ENCODE measurements around the gene PDE5A.

PDE5A gene

DNA sequence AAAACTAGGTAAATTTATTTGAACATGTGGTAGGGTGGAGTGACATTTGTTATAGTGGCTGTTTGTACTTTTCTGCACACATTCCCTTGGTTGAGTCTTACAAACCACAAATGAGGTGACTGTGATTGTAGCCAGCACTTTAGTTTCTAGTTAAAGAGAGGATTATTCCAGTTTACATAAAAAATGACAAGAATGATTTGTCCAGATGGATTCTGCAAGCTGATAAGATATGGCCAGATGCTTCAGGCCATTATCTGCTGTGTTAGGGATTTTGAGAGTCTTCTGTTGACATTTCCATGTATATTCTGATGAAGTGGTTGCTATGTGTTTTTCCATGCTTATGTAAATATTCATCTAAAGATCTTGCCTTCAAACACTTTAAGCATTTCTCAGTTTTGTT is 31.0 kb upstream of the PDE5A start:
- Histone ChIP-seq H3K27ac (ENCODE audit: low read length) (no peak overlapping the region), H3K4me1 (ENCODE audit: low read length) (peaks cover 11% of the 10 kb centered on the region), H3K9ac (ENCODE audit: low read length) (no peak overlapping the region), H3K9me2 (replicated peaks; ENCODE audit: insufficient read depth, low read length) (no peaks in the 10 kb centered on the region), H3K9me3 (replicated peaks; ENCODE audit: insufficient read depth, low read length) (no peaks in the 10 kb centered on the region), H4K20me1 (ENCODE audit: insufficient read depth, low read length) (no peaks in the 10 kb centered on the region), H3K79me2 (ENCODE audit: low read length) (no peaks in the 10 kb centered on the region), H3K36me3 (replicated peaks; ENCODE audit: insufficient read depth, low read length) (no peaks in the 10 kb centered on the region), H2AFZ (ENCODE audit: low read length) (no peak overlapping the region), H3K27me3 (replicated peaks; ENCODE audit: insufficient read depth, low read length) (no peaks in the 10 kb centered on the region), H3K4me2 (ENCODE audit: low read depth, low read length) (no peak overlapping the region), H3F3A (ENCODE audit: insufficient read depth, low read length) (peaks cover 14% of the 10 kb centered on the region), H3K4me3 (ENCODE audit: low read length) (no peak overlapping the region)
- no peak for DNase-seq
- no peak for TF ChIP-seq EZH2 (optimal IDR thresholded peaks at IDR 0.05; ENCODE audit: low read depth, low read length)
- TF ChIP-seq, protein P1, sequence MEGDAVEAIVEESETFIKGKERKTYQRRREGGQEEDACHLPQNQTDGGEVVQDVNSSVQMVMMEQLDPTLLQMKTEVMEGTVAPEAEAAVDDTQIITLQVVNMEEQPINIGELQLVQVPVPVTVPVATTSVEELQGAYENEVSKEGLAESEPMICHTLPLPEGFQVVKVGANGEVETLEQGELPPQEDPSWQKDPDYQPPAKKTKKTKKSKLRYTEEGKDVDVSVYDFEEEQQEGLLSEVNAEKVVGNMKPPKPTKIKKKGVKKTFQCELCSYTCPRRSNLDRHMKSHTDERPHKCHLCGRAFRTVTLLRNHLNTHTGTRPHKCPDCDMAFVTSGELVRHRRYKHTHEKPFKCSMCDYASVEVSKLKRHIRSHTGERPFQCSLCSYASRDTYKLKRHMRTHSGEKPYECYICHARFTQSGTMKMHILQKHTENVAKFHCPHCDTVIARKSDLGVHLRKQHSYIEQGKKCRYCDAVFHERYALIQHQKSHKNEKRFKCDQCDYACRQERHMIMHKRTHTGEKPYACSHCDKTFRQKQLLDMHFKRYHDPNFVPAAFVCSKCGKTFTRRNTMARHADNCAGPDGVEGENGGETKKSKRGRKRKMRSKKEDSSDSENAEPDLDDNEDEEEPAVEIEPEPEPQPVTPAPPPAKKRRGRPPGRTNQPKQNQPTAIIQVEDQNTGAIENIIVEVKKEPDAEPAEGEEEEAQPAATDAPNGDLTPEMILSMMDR (IDR thresholded peaks at IDR 0.05; ENCODE audit: low read length), result no peak
- no peak for TF ChIP-seq EZH2phosphoT487 (IDR thresholded peaks at IDR 0.05; ENCODE audit: low read length)

DNA sequence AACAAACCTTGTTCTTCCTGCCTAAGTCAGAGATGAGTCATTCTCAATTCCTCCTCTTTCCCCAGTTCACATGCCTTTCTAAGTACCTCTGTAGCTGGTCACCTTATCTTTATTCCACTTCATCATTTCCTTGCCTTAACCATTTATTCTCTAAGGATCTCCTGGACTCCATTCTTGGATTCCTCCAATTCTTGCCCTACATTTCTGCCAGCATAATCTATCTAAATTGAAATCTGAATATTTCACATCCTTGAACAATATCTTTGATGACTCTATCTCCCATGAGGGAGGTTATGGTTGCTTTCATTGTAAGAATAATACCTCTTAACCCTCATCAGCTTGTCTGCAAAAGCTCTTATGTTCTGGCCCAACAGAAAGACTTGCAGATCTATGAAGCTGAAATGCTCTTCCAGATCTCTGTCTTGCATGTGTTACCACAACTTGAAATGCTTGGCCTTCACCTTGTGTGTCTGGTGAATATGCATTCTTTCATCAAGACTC is 28.6 kb upstream of the PDE5A start:
- H3K79me2 ChIP-seq (ENCODE audit: low read length), result no peaks in the 10 kb centered on the region
- no peak overlapping the region for H3K4me2 ChIP-seq (ENCODE audit: low read depth, low read length)
- H3K36me3 ChIP-seq (replicated peaks; ENCODE audit: insufficient read depth, low read length), result no peaks in the 10 kb centered on the region
- no peak overlapping the region for H2AFZ ChIP-seq (ENCODE audit: low read length)
- H3K9ac ChIP-seq (ENCODE audit: low read length), result no peak overlapping the region
- peaks cover under 1% of the 10 kb centered on the region; the same call in 1 of the 2 replicates for H3K4me1 ChIP-seq (ENCODE audit: low read length)
- TF ChIP-seq EZH2phosphoT487 (IDR thresholded peaks at IDR 0.05; ENCODE audit: low read length) (no peak), EZH2 (optimal IDR thresholded peaks at IDR 0.05; ENCODE audit: low read depth, low read length) (no peak)
- TF ChIP-seq, protein P1 (IDR thresholded peaks at IDR 0.05; ENCODE audit: low read length), result no peak
- H3F3A ChIP-seq (ENCODE audit: insufficient read depth, low read length), result no peaks in the 10 kb centered on the region
- DNase-seq, result no peak
- H4K20me1 ChIP-seq (ENCODE audit: insufficient read depth, low read length), result no peaks in the 10 kb centered on the region
- no peak overlapping the region for H3K27ac ChIP-seq (ENCODE audit: low read length)
- H3K9me3 ChIP-seq (replicated peaks; ENCODE audit: insufficient read depth, low read length), result no peaks in the 10 kb centered on the region
- H3K9me2 ChIP-seq (replicated peaks; ENCODE audit: insufficient read depth, low read length), result no peaks in the 10 kb centered on the region
- H3K4me3 ChIP-seq (ENCODE audit: low read length), result no peak overlapping the region
- no peaks in the 10 kb centered on the region for H3K27me3 ChIP-seq (replicated peaks; ENCODE audit: insufficient read depth, low read length)

DNA sequence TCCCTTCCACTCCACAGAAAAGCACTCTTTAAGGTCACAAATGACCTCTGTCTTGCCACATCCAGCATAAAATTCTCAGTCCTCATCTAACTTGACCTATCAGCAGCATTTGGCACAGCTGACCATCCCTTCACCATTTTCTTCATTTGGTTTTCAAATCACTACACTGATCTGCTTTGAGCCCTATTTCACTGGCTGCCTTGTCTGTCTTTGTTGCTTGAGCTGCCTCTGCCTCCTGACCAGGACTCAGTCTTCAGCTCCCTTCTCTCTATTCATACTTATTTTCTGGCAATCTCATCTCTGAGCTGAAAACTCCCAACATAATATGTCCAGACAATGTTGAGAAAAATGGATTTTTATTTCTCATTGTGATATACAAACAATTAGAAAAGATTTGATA is 27.7 kb upstream of the PDE5A start:
- Histone ChIP-seq H2AFZ (ENCODE audit: low read length) (no peak overlapping the region), H3K9me3 (replicated peaks; ENCODE audit: insufficient read depth, low read length) (no peaks in the 10 kb centered on the region), H3K79me2 (ENCODE audit: low read length) (no peaks in the 10 kb centered on the region), H3K9ac (ENCODE audit: low read length) (no peak overlapping the region), H4K20me1 (ENCODE audit: insufficient read depth, low read length) (no peaks in the 10 kb centered on the region), H3K36me3 (replicated peaks; ENCODE audit: insufficient read depth, low read length) (no peaks in the 10 kb centered on the region), H3K9me2 (replicated peaks; ENCODE audit: insufficient read depth, low read length) (no peaks in the 10 kb centered on the region), H3F3A (ENCODE audit: insufficient read depth, low read length) (no peaks in the 10 kb centered on the region), H3K4me1 (ENCODE audit: low read length) (no peaks in the 10 kb centered on the region), H3K27me3 (replicated peaks; ENCODE audit: insufficient read depth, low read length) (no peaks in the 10 kb centered on the region), H3K4me3 (ENCODE audit: low read length) (no peak overlapping the region), H3K4me2 (ENCODE audit: low read depth, low read length) (no peak overlapping the region), H3K27ac (ENCODE audit: low read length) (no peak overlapping the region)
- TF ChIP-seq, protein P1 (IDR thresholded peaks at IDR 0.05; ENCODE audit: low read length), result no peak
- TF ChIP-seq EZH2phosphoT487 (IDR thresholded peaks at IDR 0.05; ENCODE audit: low read length), result no peak
- no peak for TF ChIP-seq EZH2 (optimal IDR thresholded peaks at IDR 0.05; ENCODE audit: low read depth, low read length)
- no peak for DNase-seq

Measured in MM.1S (cell line).